ENCODE results near the gene C5orf24. TPM values are rescaled to one million over a fixed set of nuclear protein-coding genes. Genes with fewer than 3 reads are reported as not detected.

Gene C5orf24
- total and polyA plus RNA-seq, 2 experiments from 2014 or later: 36.4 to 41.2 TPM

GRCh38 chr5:134857401-134857800 lies 11.6 kb downstream of the C5orf24 start:
- Histone ChIP-seq H3F3A (ENCODE audit: insufficient read depth) (peaks cover 17% of the 10 kb centered on the region; the same call in 1 of the 2 replicates), H3K79me2 (ENCODE audit: insufficient read depth) (peaks cover 61% of the 10 kb centered on the region)

GRCh38 chr5:134864707-134865106 lies 18.9 kb downstream of the C5orf24 start:
- Histone ChIP-seq H4K20me1 (ENCODE audit: insufficient read depth) (no peaks in the 10 kb centered on the region), H3K9me2 (ENCODE audit: insufficient read depth) (no peaks in the 10 kb centered on the region), H3K4me2 (ENCODE audit: unreplicated experiment) (no peak overlapping the region), H3K79me2 (ENCODE audit: insufficient read depth) (no peaks in the 10 kb centered on the region; the same call in 1 of the 2 replicates), H3K9me3 (ENCODE audit: low read depth) (no peaks in the 10 kb centered on the region), H3K9ac (no peak overlapping the region), H3K4me3 (no peak overlapping the region), H3K4me1 (ENCODE audit: insufficient read depth) (no peaks in the 10 kb centered on the region), H2AFZ (no peak overlapping the region), H3K27ac (no peak overlapping the region), H3F3A (ENCODE audit: insufficient read depth) (peaks cover 12% of the 10 kb centered on the region; the same call in 1 of the 2 replicates), H3K36me3 (ENCODE audit: low read depth) (peaks cover 7% of the 10 kb centered on the region; the same call in 1 of the 2 replicates), H3K27me3 (replicated peaks; ENCODE audit: insufficient read depth) (no peaks in the 10 kb centered on the region)
- in situ Hi-C loops (cut with MboI): no loop called here
- no peak for TF ChIP-seq EZH2phosphoT487 (IDR thresholded peaks at IDR 0.05; ENCODE audit: insufficient read depth, low read depth)
- TF ChIP-seq EZH2 (IDR thresholded peaks at IDR 0.05; ENCODE audit: insufficient read depth, poor library complexity, severe bottlenecking): no peak
- WGBS, 2 experiments (ENCODE audit: low coverage in 1 of 2, low lambda C conversion rate in 2 of 2, missing lambda C conversion rate in 2 of 2): 100% methylated on average over 2 of the region's 2 CpGs
- no peak for DNase-seq

More at GRCh38 chr5:134857401-134857800, 11.6 kb downstream of the C5orf24 start:
- DNase-seq: no peak
- H2AFZ ChIP-seq: no peak overlapping the region
- peaks cover 56% of the 10 kb centered on the region for H3K36me3 ChIP-seq (ENCODE audit: low read depth)
- H4K20me1 ChIP-seq (ENCODE audit: insufficient read depth): 0 out of 2 replicates have a peak, but pooled peaks cover 6% of the 10 kb centered on the region
- H3K27ac ChIP-seq: no peak overlapping the region
- no peak overlapping the region for H3K4me2 ChIP-seq (ENCODE audit: unreplicated experiment)
- no peak overlapping the region for H3K4me3 ChIP-seq
- no peaks in the 10 kb centered on the region for H3K4me1 ChIP-seq (ENCODE audit: insufficient read depth)
- no peaks in the 10 kb centered on the region for H3K27me3 ChIP-seq (replicated peaks; ENCODE audit: insufficient read depth)
- H3K9me3 ChIP-seq (ENCODE audit: low read depth): no peaks in the 10 kb centered on the region
- TF ChIP-seq EZH2phosphoT487 (IDR thresholded peaks at IDR 0.05; ENCODE audit: insufficient read depth, low read depth) (no peak), EZH2 (IDR thresholded peaks at IDR 0.05; ENCODE audit: insufficient read depth, poor library complexity, severe bottlenecking) (no peak)
- 65 to 69% methylated on average over 3 of the region's 3 CpGs for WGBS, 2 experiments (ENCODE audit: low coverage in 1 of 2, low lambda C conversion rate in 2 of 2, missing lambda C conversion rate in 2 of 2)
- H3K9me2 ChIP-seq (ENCODE audit: insufficient read depth): no peaks in the 10 kb centered on the region
- in situ Hi-C loops (cut with MboI): no loop called here
- no peak overlapping the region for H3K9ac ChIP-seq

- WGBS, 2 experiments (ENCODE audit: low coverage in 1 of 2, low lambda C conversion rate in 2 of 2, missing lambda C conversion rate in 2 of 2): 91 to 92% methylated on average over 6 of the region's 6 CpGs
These were observed 27.7 kb downstream of the C5orf24 start for GRCh38 chr5:134873494-134873893.

GRCh38 chr5:134873987-134874830 lies 28.4 kb downstream of the C5orf24 start, which contains the start of gene TXNDC15:
Gene TXNDC15 (plus strand): TSS chr5:134874371. CDS start chr5:134874428, 57 bp downstream.
- H3K79me2 ChIP-seq (ENCODE audit: insufficient read depth): peaks cover 39% of the 10 kb centered on the region
- no peaks in the 10 kb centered on the region for H3K9me3 ChIP-seq (ENCODE audit: low read depth)
- H4K20me1 ChIP-seq (ENCODE audit: insufficient read depth): no peaks in the 10 kb centered on the region
- H2AFZ ChIP-seq: peak within 1 kb of the TSS; percentile 96
- H3K9me2 ChIP-seq (ENCODE audit: insufficient read depth): no peaks in the 10 kb centered on the region
- H3F3A ChIP-seq (ENCODE audit: insufficient read depth): peaks cover 32% of the 10 kb centered on the region
- H3K27me3 ChIP-seq (replicated peaks; ENCODE audit: insufficient read depth): no peaks in the 10 kb centered on the region
- peak within 1 kb of the TSS; percentile 80 for H3K4me2 ChIP-seq (ENCODE audit: unreplicated experiment)
- TF ChIP-seq EZH2phosphoT487 (IDR thresholded peaks at IDR 0.05; ENCODE audit: insufficient read depth, low read depth) (no peak), EZH2 (IDR thresholded peaks at IDR 0.05; ENCODE audit: insufficient read depth, poor library complexity, severe bottlenecking) (no peak)
- peak; percentile 95 for DNase-seq
- in situ Hi-C loops (cut with MboI): no loop called here
- peak within 1 kb of the TSS; percentile 97 for H3K27ac ChIP-seq
- peaks cover 12% of the 10 kb centered on the region for H3K4me1 ChIP-seq (ENCODE audit: insufficient read depth)
- peak within 1 kb of the TSS; percentile 98 for H3K9ac ChIP-seq
- peak within 1 kb of the TSS; percentile 83 for H3K4me3 ChIP-seq
- 3% methylated on average over 46 to 62 of the region's 79 CpGs for WGBS, 2 experiments (ENCODE audit: low coverage in 1 of 2, low lambda C conversion rate in 2 of 2, missing lambda C conversion rate in 2 of 2)
- H3K36me3 ChIP-seq (ENCODE audit: low read depth): no peaks in the 10 kb centered on the region

More at GRCh38 chr5:134873494-134873893, 27.7 kb downstream of the C5orf24 start:
- TF ChIP-seq EZH2 (IDR thresholded peaks at IDR 0.05; ENCODE audit: insufficient read depth, poor library complexity, severe bottlenecking) (no peak), EZH2phosphoT487 (IDR thresholded peaks at IDR 0.05; ENCODE audit: insufficient read depth, low read depth) (no peak)
- Histone ChIP-seq H3K4me2 (ENCODE audit: unreplicated experiment) (peak overlapping the region; percentile 80), H3K4me3 (peak overlapping the region; percentile 83), H3K9ac (peak overlapping the region; percentile 98), H3K36me3 (ENCODE audit: low read depth) (no peaks in the 10 kb centered on the region), H4K20me1 (ENCODE audit: insufficient read depth) (no peaks in the 10 kb centered on the region), H3F3A (ENCODE audit: insufficient read depth) (peaks cover 32% of the 10 kb centered on the region), H3K79me2 (ENCODE audit: insufficient read depth) (peaks cover 32% of the 10 kb centered on the region), H3K27me3 (replicated peaks; ENCODE audit: insufficient read depth) (no peaks in the 10 kb centered on the region), H3K9me2 (ENCODE audit: insufficient read depth) (no peaks in the 10 kb centered on the region), H3K9me3 (ENCODE audit: low read depth) (no peaks in the 10 kb centered on the region), H2AFZ (peak overlapping the region; percentile 96), H3K4me1 (ENCODE audit: insufficient read depth) (peaks cover 12% of the 10 kb centered on the region), H3K27ac (peak overlapping the region; percentile 97)
- DNase-seq: peak; percentile 10
- in situ Hi-C loops (cut with MboI): no loop called here
